NCI-H748 (cell line): ENCODE measurements around the gene CTBP2.

Experiments
- DNase-seq: peaks from one replicate; lab custom pipeline; 2025; ENCODE audit not compliant: unreplicated experiment; lab: John Stamatoyannopoulos, UW

The CTBP2 gene

DNA sequence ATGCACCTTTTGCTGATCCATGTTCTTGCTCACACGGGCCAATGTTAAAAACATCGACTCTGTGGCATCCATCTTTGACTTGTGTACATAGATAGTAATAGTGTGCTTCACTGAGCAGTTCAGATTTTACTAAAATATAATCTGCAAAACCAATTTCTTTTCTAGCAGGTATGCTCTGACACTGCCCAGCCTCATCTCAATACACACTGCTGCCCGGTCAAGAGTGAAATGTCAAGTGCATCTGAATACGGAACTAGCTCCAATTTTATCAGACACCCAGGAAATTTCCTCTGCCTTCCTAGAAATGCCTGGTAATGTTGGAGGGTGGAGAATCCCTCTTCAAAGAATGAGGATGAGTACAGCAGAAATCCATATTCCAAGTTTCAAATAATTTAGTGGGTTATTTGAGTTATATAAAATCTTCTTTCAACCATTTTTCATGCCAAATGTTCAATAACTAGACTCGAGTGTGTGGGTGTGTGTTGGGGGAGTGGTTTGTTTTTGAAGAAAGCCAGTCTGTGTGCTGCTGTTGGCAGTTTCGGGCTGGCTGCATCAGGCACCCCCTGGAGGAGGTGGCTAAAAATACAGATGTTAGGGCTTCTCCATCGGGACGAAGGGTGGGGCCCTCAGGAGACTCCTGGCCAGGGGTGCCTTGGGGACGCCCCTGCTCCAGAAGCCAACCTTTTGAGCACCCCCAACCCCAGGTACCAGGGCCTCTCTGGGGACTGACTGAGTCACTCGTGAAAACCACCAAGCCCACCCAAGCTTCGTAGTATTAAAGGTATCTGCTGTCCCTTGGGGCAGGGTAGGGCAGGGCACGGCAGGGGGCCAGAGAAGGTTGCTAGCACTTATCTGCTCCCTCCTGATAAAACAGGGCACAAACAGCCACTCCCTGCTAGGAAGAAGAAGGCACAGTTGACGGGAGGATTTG lies 15.4 kb downstream of the CTBP2 start:
- no peak for DNase-seq

DNA sequence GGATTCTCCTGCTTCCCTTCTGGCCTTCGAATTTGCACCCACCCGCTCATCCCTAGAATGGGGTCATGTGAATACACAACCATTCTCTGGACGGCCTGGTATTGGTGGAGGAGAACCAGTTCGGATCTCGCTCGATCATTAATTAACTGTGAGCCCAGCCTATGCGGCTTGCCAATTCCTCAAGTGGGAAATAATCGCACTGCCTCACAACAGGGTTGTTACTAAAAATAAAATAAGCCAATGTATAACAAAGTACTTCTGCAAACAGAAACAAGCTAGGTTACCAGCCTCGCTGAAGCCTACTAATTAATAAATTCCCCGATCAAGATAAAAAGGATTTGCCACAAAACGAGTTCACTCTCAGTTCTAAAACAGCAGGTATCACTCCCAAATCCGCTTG lies 16.2 kb downstream of the CTBP2 start:
- DNase-seq, result no peak

DNA sequence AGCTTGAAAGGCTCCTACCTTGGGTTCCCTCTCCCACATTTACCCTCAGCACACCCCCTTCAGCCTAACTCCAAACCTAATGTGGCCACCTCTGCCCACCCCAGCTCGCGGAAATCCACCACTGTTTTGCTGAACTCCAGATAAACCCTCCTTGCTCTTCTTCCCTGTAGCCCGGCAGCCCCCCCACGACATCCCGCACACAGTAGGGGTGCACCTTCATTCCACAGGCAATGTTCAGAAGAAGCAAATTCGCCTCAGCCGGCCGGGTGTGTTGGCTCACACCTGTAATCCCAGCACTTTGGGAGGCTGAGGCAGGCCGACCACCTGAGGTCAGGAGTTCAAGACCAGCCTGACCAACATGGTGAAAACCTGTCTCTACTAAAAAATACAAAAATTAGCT lies 17.4 kb downstream of the CTBP2 start:
- no peak for DNase-seq

DNA sequence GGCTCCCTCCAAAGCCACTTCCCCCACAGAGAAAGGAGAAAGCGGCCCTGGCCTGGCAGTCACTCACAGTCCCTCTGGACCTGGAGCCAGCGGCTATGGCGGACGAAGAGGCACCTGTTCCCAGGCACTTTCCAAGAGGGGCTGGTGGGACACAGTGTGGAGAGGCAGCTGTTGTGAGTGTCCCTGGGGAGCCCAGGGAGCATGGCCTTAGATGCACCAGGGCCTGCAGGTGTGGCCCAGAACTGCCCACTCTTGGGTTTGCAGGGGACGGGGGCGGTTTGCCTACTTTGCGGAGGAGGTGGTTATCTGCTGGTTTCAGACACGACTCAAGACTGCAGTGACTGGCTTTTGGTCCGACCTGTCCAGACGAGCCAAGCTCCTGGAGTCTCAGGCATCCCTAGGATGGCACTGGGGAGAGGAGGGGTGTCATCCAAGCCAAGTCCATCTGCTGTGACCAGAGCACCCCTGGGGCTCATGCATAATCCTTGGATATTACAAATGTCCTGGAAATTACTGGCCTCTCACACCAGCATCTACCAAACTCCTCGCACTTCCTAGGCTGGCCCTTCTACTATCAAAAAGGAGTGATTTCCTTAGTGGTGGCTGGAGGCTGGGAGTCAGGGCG lies 18.4 kb downstream of the CTBP2 start:
- no peak for DNase-seq

DNA sequence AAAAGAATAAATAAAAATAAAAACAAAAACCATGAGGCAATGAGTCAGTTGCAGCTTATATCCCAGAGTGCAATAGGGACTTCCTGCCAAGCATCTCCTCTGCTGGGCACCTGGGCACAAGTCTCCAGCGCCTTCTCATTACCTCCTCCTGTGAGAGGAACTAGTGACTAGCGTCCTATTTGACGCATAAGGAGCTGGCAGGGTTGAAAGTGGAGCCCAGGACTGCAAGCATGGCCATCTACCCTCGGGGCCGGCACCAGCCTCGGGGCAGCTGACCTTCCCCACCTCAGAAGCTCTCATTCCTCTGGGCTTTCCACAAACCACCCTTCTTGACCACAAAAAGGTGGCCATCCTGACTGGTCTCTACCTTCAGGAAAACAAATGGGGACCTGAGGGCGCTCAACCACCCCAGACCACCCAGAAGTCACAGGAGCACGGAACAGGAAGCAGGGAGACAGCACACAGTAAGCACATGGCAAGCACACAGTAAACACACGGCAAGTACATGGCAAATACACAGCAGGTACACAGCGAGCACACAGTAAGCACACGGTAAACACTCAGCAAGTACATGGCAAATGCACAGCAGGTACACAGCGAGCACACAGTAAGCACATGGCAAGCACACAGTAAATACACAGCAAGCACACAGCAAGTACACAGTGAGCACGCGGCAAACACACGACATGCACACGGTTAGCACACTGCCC lies 19.1 kb downstream of the CTBP2 start:
- DNase-seq, result no peak

DNA sequence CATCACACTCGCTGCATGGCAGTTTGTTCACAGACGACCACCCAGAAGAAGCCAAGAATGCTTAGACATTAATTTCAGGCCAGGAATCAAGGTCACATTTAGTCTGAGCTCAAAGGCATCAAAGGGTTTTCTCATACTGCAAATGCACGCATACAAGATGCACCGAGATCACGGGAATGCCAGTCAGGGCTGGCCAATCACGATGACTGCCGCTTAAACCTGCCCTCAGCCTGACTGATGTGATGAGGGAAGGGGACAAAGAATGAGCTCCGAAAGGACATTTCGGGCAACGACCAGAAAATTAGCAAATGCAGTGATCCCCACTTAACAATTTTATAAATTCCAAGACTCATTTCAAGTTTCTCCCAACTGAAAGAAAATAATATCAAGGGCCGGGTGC lies 20.2 kb downstream of the CTBP2 start:
- no peak for DNase-seq

DNA sequence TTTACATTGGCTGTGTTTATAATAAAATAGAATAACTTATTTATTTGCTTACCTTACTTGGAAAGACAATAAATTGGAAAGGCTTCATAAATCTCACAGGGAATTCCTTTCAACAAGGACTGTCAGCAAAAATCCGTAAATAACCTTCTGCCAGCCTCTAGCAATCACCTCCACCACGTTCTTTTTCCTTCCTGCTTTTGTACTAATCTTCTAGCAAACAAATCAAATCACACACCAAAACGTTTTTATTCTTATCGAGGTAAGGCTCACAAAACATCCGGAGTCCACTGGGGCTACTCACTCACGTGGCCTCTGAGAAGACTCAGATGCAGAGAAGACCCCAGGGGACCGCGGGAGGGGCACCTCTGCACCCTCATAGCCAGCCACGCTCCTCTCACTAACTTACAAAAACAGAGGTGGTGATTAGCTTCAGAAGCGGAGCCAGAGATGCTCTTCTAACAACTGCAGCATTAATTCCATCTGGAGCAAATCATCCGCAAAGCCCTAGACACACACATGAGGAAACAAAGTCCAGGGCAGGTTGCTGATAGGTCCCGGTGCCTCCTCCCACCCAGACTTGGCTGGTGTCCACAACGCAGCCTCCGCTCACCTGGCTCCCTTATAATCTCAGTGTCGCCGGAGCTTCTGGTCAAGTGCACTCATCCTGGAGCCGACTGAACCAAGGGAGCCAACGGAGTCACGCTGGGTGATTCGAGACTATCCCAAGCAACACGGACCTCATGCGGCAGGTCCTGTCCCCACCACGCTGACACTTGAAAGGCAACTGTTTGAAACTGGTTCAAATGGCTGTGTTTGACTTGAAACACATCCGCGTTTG lies 22.5 kb downstream of the CTBP2 start:
- no peak for DNase-seq

DNA sequence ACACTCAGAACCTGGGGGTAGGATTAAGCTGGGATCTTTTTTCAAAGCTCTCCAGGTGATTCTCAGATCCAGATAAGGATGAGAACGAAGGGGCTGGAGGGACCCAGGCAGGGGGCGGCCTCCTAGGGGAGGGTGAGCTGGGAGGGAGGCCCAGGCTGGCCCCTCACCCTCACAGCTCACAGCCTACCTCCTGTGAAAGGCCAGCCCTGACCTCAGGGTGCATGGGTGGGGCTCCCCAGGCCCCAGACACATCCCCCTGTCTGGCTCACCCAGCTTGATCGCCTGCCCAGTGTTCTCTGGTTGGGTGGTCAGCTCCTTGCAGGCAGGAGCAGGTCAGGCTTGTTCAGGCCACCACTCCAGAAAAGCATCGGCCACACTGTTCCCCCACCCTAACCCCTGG lies 24.3 kb downstream of the CTBP2 start:
- no peak for DNase-seq

DNA sequence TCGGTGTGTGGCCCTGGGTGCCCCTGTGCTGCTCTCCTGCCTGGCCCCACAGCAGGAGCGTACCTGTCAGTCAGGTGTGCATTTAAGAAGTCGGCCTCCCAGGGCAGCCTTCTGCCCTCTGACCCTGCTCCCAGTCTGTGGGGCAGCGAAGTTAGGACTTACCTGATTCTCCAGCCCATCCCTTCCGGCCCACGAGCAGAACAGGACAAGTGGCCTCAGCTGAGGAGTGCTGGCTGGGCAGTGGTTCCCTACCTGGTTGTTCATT lies 24.7 kb downstream of the CTBP2 start:
- no peak for DNase-seq

DNA sequence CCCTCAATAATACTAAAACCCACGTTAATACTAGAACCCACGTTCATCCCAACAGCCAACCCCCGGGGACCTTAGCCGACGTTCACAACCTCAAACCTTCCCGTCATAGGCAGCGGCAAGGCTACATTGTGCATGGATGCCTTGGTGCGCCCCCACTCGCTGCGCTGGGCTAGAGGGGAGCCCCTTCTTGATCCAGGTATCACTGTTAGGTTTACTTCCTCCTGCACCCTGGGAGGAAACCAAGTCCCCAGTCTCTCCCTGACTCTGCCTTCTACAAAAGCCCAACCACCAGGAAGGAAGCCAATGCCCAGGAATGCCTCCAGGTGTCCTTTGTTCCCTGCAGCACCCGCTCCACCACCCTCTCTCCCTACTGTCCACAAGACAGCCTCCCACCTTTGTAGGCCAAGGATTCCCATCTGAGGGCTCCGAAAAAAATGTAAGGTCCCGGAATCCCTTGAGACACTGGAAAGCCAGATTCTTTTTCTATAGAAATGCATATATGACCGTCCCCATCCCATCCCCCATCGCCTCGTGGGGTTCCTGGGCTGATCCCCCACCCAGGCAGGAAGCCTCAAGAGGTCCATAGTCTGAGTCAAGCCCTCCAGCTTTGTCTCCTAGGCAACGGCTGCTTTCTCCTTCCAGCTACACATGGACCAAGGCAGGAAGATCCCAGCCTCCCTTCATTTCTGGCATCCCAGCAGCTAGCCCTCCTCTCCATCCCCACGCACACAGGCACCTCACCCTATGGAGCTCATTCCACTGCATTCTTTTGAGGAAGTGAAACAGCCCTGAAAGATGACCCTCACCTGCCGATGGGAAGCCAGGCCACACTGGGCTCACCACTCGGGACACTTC lies 25.2 kb downstream of the CTBP2 start:
- DNase-seq, result no peak

DNA sequence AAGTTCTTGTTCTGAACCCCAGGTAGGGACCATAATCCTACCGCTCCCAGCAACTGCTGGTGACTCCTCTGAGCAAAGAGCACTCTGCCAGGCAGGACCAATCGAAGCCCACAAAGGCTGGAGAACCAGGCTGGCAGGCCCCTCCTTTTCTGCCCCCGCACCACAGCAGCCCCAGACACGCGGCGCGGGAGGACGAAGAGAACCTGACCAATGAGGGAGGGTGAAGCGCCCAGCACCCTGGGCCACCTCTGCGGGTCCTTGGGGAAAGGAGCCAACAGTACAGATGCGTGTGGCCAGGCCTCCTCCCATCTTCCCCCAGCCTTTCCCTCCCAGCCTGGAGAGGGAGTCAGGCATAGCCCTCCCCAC lies 25.9 kb downstream of the CTBP2 start:
- no peak for DNase-seq

DNA sequence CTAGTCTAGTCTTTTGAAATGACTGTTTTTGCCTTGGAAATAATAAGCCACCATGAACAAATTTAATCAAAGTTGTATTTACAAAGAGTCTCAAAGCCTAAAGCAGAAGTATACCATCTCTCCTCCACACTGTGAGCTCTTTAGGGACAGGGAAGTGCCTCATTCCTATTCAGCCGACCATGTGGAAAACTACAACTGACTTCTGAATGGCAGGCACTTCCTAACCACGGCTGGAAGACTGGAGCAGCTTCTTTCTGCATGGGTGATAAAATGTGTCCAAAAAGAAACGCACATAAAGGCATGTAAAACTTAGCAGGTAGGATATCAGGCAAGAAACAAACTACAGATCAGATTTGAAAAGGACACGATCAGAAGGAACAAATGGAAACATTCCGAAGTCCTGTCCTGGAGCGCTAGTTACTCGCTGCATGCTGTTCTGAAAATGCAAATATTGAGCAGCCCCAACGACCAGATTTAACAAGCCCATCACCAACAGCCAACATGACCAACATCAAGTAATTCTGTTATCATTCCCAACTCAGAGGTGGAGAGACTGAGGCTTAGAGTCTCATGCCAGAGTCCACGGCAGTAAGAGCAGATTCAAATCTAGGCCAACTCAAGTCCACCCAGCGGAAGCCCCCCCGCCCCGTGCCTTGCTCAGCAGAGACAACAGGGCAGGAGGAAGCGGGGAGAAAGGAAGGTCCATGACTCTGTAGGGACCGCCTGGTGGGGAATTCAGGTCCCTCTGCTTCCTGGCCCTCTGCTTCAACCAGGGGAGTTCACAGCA lies 26.5 kb downstream of the CTBP2 start:
- DNase-seq, result no peak

DNA sequence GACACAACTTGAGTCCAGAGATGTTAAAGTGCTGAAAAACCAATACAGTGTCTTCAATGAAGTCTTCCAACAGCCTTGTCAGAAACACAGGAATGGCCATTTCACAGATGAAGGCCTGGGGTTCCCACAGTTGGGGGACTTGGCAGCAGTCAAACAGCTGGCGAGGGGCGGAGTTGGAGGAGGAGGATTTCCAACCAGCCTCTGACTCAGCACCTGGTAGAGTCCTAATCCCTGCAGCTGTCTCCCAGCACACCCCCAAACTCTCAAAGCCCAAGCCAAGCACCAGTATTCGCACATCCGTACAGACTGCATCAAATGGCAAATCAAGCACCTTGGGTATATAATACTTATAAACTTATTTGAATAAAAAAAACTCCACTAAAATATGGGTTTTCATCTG lies 28.0 kb downstream of the CTBP2 start:
- DNase-seq, result no peak

DNA sequence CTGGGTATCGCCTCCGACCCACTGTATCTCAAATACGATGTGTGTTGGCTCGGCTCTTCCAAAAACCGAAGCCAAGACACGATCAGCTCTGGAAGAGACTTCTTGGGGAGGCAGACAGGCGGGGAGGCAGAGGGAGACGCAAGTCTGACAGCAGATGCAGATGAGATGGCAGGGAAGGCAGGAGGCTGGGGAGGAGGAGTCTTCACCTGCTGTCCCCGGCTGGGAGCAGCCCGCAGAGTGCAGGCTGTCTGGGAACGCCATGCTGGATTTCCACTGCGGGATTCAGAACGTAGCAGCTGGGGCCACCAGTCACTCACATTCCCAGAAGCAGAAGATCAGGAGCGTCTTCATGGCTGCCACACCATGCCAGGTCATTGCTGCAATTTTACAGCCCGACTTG lies 29.4 kb downstream of the CTBP2 start:
- no peak for DNase-seq

DNA sequence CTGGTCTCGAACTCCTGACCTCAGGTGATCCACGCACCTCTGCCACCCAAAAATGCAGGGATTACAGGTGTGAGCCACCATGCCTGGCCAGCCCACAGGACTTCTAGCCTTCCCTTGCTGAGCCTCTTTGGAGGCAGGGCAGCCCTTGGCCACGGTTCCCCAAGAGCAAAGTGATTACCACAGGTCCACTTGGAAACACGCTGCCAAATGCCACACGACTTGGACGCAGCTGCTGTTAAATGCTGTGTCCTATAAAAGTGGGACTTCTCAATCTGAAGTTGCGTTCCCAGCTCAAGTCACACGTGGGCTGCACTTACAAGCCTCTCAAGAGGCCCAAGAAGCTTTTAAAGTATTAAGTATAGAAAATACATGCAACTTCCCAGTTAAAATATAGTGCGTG lies 30.1 kb downstream of the CTBP2 start:
- DNase-seq, result no peak

DNA sequence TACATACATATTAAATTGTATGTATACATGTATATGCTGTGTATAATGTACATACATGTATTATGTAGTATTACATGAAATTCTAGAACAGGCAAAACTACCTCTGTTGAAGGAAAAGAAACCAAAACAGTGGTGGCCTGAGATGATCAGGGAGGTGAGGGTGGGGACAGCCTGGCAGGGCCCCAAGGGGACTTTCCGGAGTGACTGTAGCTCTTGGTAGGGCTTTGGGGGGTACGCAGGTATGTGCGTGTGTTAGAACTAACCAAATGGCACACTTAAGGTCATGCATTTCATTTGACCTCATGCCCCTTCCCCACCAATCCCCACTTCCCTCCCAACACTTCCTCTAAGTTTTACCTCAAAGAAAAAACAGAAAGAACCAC lies 31.3 kb downstream of the CTBP2 start:
- DNase-seq, result no peak

DNA sequence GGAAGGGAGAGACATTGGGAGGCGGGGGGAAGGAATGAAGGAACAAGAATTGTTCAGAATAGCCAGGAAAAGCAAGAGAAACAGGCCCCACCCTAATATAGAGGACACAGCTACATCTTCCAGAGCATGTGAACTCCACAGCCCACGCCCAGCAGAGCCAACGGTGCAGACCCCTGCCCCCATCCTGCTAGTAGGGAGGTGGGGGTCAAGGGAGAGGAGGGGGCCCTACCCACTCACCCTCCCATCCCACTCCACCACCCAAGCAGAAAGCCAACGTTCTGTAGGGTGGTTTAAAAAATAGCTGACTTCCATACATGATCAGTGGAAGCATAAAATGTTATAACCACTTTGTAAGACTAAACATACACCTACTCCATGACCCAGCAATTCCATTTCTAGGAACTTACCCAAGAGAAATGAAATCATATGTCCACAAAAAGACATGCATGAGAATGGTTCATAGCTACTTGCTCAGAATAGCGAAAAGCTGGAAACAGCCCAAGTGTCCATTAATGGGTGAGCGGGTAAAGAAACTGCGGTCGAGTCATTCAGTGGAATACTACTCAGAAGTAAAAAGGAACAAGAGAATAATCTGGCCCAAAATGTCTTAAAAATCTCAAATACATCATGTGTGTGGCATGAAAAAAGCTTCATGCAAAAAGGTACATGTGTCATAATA lies 31.8 kb downstream of the CTBP2 start:
- DNase-seq, result no peak

DNA sequence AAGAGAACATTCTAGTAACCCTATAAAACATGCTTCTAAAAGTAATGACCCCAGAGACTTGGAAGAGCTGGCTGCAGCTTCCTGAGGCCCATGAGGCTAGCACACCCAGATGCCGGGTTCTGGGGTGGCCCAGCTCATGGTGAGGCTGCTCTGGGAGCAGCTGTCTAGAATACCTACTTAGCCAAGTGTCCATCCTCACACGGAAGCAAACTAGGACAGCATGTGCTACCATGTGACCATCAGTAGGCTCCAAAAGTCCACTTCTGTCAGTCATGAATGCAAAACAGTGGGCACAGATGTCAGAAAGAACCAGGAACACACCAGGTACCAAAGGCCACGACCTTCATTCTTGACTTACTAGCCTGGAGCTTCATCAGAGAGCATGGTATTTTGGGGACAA lies 32.4 kb downstream of the CTBP2 start:
- DNase-seq, result no peak

DNA sequence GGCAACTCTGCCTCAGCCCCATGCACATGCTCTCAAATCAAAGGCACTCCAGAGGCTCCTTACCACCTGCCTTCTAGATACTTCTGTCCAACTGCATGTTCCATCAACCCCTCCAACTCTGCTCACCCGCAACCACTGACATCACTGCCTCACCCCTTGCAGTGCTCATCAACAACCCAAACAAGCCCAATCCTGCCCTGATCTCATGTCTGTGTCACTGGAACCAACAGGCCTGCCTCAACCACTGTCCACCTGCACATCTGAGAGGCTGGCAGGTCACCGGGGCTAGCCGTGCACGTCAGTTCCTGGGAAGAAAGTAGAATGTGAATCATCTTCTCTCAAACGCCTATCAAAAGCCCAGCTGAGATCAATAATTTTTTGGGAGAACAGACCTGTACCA lies 33.3 kb downstream of the CTBP2 start:
- DNase-seq, result no peak
